Lower lobe of right lung (tissue), 2 donors: ENCODE results near the gene GPR156. TPM values are rescaled to one million over a fixed set of nuclear protein-coding genes. Genes with fewer than 3 reads are reported as not detected.

ENCODE experiments used
- ATAC-seq, 2 donors: fragments of 200-7000 bp; cut with Tn5 transposase; one replicate each; pipeline ENCODE4 v1.9.1; 2020 to 2022; ENCODE audit warnings: mild to moderate bottlenecking in 2 of 2, moderate library complexity in 2 of 2
- DNase-seq: peaks from one replicate; pipeline ENCODE4 v3.0.0-alpha.2; 2020
- H3K27ac ChIP-seq: fragments of 200-600 bp; one replicate; pipeline ENCODE4 v1.8.0; 2022
- H3K27me3 ChIP-seq: fragments of 200-600 bp; one replicate; pipeline ENCODE4 v1.8.0; 2022; ENCODE audit warnings: low read depth
- H3K36me3 ChIP-seq: fragments of 200-600 bp; one replicate; pipeline ENCODE4 v1.8.0; 2022; ENCODE audit warnings: mild to moderate bottlenecking
- H3K4me1 ChIP-seq: fragments of 200-600 bp; one replicate; pipeline ENCODE4 v1.8.0; 2022
- H3K4me3 ChIP-seq: fragments of 200-600 bp; one replicate; pipeline ENCODE4 v1.8.0; 2022; ENCODE audit warnings: mild to moderate bottlenecking
- H3K9me3 ChIP-seq: fragments of 200-600 bp; one replicate; pipeline ENCODE4 v1.8.0; 2022
- CTCF ChIP-seq: fragments of 200-600 bp; IDR thresholded peaks from one replicate; pipeline ENCODE4 v1.8.0; 2022; ENCODE audit warnings: antibody characterized with exemption, mild to moderate bottlenecking
- intact Hi-C: fragments of 100-400 bp; cut with DNase I; formaldehyde crosslinking; loops from one replicate; pipeline ENCODE4 v1.11.0; 2022
- total RNA-seq: library from RNA; stranded (reverse); fragmentation: NEBNext Ultra II Directional; extraction: Animal tissue kit (Norgen Biotek cat#: 25700); gene quantifications from one replicate; pipeline ENCODE4 v1.2.1, GENCODE V29; 2021
- donor health status: DM: no; HTN: yes; CAD: no; lungs with severe emphysema.

Gene GPR156
- total RNA-seq, 1 donor from 2014 or later = 0.32 TPM

DNA sequence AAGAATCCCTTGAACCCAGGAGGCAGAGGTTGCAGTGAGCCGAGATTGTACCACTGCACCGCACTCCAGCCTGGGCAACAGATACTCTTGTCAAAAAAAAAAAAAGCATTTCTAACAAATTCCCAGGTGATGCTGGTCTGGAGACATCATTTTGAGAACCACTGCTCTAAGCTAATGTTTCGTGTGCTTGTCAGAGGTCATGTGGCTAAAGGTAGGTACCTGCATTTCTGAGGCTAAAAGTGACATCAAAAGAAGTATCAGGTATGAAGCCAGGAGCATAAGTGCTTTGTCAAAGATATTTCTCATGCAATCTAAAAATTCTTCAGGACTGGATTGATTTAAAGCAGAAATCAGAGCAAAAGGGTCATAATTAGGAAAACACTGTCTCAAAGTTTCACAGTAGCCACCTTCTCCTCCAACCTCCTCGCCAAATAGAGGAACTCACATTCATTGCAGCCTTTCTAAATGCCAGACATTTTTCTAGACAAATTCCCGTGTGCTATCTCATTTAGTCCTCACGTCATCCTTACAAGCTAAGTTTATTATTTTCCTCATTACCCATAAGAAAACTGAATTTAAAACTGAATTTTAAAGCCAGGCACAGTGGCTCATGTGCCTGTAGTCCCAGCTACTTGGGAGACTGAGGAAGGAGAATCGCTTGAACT is 165.0 kb downstream of the GPR156 start:
- intact Hi-C loops = no loop called here
- no peaks in the 10 kb centered on the region for H3K4me1 ChIP-seq
- ATAC-seq (no peak), DNase-seq (no peak)
- H3K36me3 ChIP-seq = no peaks in the 10 kb centered on the region
- no peak overlapping the region for H3K4me3 ChIP-seq
- no peak for TF ChIP-seq CTCF
- H3K9me3 ChIP-seq = no peaks in the 10 kb centered on the region
- H3K27ac ChIP-seq = no peak overlapping the region
- no peaks in the 10 kb centered on the region for H3K27me3 ChIP-seq

Other genes with a start within 250 kb of the GPR156 start
- gene GSK3B, start 190.8 kb downstream of the GPR156 start, total RNA-seq = 48.4 TPM
- gene LRRC58, start 64.1 kb upstream of the GPR156 start, total RNA-seq = 19.5 TPM
- 233 TPM for gene FSTL1, start 165.8 kb upstream of the GPR156 start, total RNA-seq